GM19397 (cell line): Measurements from ENCODE around the gene KRT4.
"Not testable (repeated sequence)": the region's sequence is repeated elsewhere in the genome, so short reads cannot be mapped to it uniquely, and the experiment has no call there.

ENCODE experiments used
- ATAC-seq: cut with Tn5 transposase; IDR thresholded peaks from one replicate; pipeline ENCODE4 v1.9.1; 2021; ENCODE audit warnings: mild to moderate bottlenecking, moderate library complexity; ENCODE audit not compliant: unreplicated experiment

The KRT4 gene

DNA sequence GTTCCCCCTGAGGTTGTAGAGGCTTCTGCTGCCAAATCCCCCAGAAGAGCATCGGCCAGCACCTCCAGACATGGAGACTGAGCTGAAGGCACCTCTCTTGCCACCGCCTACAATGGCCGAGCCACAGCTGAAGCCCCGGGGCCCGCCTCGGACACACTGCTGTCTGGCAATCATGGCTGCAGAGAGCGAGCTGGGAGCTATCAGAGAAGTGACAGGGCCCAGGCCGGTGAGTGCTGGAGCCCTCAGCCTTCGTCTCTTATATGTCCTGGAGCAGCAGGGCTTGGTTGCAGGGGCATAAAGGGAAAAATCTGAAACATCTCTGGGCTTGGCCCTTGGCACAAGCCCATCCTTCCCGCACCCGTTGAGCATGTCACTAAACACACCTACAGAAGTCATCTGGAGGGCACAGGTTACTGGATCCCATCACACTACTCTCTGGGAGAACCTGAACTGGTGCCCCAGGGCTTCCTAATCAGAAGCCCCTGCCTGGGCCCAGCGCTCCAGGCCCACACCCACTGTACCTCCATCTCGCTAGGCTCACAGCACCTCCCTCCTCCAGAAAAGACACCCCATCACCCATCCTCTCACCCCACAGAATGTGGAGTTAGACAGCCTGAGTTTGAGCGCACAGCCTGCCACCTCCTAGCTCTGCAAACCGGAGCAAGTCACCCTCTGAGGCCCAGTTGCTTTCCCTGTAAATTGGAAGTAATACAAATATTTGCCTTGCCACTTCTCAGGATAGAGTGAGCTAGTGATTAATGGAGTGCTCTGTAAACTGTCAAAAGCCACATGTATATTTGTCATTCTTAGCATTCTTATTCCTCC is at the start of gene KRT4:
Gene KRT4 (minus strand): TSS at position 232 of the 825 bp plus-strand sequence. CDS start 58 bp downstream, at position 174.
- ATAC-seq: no peak

DNA sequence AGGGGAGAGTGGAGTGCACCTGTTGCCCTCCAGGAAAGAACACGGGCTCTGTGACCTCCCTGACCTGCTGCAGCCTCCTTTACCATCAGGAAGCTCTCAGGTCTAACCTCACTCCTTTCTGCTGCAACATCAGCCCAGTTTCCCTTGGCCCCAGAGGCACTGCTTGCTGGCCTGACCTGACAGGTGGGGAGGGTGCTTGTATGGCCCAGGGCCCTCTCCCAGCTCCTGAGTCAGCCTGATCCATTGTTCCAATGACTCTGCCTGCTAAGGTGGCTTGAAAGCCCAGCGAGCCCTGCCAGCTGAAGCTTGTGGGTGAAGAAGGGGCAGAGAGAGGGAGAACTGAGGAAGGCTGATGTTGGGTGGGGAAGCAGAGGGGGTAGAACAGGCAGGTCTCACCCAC is 48.1 kb upstream of the KRT4 start:
- ATAC-seq: no peak

DNA sequence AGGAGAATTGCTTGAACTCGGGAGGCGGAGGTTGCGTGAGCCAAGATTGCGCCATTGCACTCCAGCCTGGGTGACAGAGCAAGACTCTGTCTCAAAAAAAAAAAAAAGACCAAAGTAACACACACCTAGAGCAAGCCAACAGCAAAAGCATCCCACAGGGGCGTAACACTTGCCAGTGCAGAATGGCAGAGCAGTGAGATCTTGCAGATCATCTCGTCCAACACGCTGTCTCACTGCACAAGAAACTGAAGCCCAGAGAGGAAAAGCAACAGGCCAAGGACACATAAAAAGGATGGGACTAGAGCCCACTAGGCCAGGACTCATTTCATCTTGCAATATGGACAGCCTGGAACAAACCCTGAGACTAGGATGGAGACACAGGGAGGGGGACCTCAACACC is 47.6 kb upstream of the KRT4 start:
- no peak for ATAC-seq

DNA sequence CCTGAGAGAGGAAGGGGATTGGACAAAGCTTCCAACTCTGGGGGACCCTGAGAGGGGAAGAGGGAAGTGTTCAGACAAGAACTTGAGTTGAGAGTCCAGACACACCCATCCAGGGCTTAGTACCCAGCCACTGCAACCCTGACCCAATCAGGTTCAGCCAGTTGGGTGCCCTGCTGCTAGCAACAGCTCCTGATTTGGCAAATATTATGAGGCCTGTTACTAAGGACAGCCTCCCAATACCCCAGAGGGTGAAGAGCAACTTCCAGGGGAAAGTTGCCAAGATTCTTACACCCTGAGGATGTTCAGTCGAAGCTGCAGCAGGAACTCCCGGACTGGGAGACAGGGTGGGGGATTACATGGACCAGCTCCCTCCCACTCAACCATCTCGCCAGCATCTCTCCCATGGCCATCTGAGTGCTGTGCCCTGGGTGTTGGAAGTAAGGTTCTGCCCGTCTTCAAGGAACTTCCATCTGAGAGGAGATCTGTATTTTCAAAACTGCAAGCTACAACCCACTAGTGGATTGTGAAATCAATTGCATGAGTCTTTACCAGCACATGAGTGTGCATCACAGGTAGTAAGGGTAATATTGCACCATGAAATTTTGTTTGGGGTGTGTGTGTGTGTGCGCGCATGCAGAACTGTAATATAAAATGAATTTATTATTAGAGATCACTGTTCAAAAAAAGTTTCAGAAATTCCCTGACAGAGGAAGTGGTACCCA is 46.3 kb upstream of the KRT4 start:
- no peak for ATAC-seq

DNA sequence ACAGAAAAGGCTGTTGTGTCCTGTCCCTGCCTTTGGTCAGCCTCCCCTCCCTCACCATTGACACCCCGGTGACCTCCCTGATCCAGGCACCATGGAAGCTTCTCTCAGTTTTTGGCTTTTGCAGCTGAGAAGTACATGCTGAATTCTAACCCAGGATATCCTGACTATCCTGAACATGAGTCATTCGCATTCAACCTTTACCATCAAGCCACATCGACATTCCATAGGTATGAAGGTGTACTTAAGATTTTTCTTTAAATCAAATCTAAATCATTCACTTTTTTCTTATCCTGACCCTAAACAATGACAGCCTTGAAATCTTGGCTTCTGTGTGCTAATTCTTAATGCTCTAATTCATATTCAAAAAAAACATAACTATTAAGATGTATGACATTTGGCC is 43.6 kb upstream of the KRT4 start:
- no peak for ATAC-seq

DNA sequence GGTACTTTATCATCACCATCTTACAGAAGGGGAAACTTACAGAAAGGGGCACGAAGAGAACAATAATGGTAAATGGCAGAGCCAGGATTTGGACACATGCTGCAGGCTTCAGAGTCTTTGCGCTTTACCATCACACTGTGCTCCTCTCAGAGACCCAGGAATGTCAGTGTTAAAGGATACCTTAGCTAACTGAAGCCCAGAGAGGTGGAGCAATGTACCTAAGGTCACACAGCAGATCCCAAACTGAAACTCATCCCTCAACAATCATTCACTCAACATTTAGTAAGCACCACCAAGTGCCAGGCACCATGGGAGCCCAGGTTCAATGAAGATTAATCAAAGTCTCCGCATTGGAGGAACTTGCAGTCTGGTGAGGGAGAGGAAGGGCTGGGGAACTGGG is 42.9 kb upstream of the KRT4 start:
- no peak for ATAC-seq

DNA sequence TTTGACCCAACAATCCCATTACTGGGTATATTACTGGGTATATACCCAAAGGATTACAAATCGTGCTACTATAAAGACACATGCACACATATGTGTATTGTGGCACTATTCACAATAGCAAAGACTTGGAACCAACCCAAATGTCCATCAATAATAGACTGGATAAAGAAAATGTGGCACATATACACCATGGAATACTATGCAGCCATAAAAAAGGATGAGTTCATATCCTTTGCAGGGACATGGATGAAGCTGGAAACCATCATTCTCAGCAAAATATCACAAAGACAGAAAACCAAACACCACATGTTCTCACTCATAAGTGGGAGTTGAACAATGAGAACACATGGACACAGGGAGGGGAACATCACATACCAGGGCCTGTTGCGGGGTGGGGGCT is 42.2 kb upstream of the KRT4 start:
- not testable (repeated sequence) for ATAC-seq

DNA sequence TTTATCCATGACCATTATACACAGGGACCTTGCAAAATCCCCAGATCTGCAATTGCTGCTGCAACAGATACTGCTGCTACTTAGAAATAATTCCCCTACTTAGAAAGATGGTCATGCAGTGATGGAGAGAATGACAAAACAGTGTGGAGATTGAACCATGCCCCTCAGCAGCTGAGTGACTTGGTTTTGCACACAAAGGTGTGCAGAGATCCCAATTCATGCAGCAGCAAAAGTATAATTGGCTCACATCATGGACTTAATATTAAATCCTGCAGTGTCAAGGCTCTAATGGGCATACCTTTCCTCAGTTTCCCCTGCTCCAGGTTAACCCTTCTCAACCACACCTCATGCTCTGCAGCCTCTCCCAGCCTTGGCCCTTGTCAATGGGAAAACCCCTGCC is 37.9 kb upstream of the KRT4 start:
- ATAC-seq: no peak

DNA sequence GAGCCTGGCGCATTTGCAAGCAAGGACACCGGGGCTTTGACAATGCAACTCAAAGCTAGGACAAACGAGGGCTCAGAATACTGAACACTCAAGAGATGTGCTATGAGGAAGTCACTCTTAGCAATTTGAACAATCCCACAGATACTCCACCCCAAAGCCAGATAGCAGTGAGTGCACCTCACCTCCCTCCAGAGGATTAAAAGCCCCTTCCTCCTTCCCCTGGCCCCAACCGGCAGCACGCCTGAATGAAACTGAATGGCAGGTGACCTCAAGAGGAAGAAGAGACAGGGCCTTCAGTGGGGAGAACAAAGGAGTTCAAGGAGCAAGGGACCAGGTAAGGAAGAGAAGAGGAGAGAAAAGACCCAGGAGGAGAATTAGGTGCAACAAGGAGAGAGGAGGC is 36.8 kb upstream of the KRT4 start:
- ATAC-seq: no peak

DNA sequence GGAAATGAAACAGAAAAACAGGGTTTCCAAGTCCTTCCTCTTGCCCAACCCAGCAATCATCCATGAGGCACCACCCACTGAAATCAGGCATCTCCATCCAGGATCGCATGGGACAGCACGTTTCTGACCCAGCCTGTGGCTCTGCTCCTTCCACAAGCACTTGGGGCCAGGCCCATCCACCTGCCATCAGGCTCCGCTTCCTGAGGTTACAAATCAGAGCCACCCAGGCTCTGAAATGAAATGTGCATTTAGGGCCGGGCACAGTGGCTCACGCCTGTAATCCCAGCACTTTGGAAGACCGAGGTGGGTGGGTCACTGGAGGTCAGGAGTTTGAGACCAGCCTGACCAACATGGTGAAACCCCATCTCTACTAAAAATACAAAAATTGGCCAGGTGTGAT is 35.6 kb upstream of the KRT4 start:
- no peak for ATAC-seq

DNA sequence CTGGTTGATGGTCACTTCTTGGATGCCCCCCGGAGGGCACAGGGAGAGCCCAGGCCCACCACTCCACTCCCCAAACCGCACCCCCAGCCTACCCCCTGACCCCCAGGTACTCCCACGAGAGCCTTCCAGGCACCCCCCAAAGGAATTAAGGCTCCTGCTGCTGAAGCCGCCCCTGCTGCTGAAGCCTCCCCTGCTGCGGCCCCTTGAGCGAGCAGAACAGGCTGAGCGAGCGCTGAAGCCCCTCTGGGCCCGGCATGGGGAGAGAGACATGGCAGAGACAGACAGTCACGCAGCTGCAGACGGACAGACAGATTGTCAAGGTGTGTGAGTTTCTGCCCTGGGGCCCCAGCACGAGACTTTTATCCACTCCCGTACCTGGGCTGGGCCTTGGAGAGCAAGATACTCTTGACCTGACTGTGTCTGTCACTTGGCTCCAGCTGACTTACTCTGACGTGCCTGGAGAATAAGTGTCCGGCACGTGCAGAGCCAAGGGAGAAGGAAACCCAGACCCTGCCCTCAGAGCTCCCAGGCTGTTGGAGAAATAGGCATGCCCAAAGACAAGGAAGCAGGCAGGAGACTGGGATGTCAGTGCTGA is 34.8 kb upstream of the KRT4 start, which contains the start of gene KRT78:
Gene KRT78 (minus strand): TSS at position 334 of the 595 bp plus-strand sequence. CDS start 64 bp downstream, at position 270.
- no peak for ATAC-seq

DNA sequence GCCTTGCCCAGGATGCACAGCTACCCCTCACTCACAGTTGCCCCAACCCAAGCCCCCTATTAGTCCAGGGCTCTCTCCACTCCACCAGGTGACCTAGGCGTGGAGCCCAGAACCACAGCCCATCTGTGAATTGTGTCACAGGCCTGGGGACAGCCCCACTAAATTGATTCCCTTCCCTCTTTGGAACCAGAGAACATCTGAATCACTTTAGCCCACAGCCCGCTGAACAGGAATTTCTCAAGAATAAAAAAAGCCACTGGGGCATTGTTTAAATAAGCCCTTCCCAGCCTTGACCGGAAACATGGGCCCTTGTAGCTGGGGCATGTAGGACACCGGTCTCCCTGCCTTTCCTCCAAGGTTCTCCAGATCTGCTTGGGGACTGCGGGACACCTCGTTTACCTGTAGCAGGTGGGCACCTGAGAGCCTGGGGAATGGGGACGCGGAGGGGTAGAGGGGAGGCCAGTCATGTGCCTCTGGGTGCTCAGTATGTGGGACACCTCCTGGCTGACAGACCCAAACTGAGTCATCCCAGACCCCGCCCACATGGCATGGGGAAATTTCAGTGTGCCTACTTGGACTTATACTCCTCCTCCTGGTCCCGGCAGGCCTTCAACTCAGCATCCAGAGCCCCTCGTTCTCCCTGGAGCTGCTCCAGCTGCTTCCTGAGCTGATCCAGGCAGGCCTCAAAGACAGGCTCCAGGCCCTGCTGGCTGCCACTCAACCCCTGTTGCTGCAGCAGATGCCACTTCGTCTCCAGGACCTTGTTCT is 33.6 kb upstream of the KRT4 start:
- no peak for ATAC-seq

DNA sequence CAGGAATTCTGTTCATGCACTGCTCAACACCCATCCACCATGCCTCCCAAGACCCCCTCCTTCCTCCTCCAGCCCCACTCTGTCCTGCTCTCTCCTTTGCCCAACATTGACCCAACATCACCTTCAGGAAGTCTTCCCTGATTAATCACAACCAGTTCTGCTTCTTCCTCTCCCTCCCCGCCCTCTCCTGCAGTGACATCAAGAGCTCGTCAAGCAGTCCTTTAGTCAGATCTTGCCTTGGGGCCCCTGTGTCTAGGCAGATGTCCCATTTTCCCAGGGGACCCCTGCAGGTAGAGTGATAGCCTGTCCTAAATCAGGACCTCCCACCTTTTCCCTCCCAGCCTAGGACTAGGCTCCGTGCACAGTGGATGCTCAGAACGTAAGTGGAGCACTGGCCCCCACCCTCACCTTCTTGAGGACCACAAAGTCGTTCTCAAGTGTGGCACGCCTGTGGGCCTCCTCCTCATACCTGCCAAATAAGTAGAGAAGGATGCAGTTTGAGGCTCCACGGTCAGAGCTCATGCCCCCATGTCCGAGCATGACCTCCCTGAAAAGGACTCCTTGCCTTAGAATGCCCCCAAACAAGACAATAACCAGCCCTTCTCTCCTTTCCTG is 32.5 kb upstream of the KRT4 start:
- no peak for ATAC-seq

DNA sequence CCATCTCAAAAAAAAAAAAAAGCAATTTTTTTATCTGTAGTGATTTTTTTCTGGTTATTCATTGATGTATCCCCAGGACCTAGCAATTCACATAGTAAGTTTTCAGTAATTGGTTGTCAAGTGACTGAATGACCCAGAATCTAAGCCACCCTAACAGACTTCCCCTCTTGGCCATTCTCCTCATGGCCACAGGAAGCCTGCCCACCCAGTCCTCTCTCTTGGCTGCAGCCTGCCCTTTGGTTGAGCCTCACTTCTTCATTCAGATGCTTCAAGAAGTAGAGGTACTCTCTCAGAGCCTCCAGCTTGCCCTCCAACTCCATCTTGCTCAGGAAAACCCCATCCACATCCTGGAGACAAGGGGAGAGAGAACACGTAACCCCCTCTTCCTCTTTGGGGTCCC is 32.0 kb upstream of the KRT4 start:
- ATAC-seq: no peak

DNA sequence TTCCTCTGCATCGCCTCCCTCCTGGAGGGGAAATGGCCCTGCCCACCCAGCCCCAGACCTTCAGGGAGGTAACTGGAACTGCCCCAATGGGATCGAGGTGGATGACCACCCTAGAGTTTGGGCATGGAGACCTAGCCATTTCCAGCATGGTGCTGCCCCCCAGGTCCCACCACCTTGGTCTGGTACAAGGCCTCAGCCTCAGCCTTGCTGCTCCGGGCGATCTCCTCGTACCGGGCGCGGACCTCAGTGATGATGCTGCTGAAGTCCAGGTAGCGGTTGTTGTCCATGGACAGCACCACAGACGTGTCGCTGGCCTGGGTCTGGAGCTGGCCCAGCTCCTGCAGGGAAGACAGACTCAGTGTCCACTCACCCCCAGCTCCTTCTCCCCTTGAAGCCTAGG is 30.5 kb upstream of the KRT4 start:
- ATAC-seq: no peak

DNA sequence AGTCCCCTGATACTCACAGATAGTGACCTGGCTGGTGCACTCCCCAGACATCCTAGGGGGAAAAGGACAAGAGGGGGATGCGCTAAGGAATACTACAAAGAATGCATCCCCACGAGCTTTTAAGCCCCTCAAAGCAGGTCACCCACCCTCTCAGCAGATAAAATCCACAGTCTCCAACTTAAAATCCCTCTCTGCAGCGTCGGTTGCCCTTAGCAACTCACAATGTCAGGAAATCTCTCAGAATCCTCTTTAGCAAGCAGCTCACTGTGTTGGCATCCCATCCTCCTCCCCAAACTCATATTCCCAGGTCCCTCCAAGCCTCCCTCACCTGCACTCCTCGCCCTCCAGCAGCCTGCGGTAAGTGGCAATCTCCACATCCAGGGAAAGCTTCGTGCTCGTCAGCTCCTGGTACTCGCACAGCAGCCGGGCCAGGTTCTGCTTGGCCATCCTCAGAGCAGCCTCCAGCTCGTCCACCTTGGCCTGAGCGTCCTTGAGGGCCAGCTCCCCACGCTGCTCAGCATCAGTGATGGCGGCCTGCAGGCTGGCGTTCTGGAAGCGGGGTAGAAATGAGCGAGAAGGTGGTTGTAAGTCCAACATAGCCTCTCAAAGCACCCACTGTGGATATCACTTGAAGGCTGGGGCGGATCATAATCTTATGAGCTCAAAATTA is 25.7 kb upstream of the KRT4 start:
- no peak for ATAC-seq

DNA sequence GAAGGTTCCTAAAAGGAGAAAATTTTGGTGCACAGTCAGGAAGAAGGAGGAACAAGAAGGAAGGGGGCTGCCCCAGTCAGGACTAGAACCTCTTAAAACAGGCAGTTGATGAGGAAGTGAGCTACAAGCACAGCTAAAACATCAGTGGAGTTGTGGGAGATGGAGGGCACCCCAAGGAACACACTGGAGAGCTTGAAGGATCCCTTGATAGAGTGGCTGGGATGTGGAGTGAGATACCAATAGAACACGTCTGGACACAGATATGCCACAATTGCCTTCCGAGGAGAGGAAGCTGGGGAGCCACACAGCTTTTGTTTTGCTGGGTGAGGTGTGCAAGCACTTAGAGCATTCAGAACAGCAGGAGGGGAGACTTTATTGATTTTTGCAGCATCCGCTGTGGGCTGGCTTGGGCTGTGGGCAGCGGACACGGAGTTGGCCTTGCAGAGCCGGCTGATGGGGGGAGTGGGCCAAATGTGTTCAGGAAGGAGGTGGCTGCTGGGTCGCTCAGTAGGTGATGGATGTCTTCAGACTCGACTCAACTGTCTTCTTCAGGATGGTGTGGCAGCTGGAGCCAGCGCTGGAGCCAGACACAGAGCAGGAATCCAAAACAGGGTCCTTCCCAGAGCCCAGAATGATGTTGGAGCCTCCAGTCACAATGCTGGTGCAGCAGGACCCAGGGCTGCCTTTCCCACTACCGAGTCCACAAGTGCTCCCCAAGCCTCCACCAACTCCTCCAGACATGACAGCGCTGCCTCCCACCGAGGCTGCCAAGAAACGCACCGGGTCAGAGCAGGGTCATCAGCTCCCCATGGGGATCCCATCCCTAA is 24.9 kb upstream of the KRT4 start:
- ATAC-seq: no peak

DNA sequence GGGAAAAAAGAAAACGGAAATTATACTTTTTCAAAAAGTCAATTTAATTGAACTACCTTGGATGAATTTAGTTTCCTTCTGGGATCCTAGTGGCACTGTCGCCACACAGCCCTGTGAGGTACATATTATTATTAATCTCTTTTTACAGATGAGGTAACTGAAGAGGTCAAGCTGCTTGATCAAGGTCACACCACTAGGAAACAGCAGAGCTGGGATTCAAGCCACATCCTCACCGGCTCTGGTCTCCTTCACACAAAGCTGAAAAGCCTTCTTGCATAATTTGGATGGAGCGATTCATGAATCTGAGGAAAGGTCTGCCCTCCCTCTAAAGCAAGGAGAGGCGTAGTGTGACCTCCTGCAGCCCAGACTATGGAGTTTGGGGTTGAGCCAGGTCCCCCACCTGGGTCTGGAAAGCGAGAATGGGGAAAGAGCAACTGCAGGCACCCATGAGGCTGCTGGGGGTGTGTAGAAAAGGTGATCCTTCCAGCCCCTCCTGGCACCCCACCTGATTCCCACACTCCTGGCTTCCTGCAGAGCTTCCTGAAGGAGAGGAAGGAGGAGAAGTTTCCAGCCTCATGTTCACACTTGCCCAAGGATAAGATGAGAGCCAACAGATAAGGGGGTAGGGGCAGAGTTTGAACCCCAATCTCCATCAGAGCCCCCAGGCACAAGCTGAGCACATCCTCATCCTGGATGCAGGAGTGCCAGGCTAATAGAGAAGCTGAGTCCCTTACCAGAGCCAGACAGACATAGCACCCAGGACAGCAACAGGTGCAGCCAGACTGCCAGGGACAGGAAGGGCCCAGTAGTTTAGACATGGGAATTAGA is 24.1 kb upstream of the KRT4 start:
- ATAC-seq: no peak

DNA sequence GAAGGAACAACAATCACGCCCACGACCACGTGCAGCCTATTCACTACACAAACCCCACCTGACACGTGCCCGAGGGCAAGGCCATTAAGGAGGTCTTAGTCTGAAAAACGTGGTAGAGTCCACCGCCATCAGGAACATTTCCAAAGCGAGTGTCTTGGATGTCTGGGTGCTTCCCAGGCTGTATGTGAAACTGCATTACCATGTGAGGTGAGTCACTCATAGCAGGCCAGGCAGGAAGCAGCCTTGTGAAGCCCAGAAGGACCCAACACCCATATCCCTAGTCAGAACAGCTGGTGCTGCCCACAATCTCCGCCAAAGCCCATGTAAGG is 23.5 kb upstream of the KRT4 start:
- no peak for ATAC-seq
